DMS79 treated with DMSO at 0.1 percent for 48 hours (cell line): ENCODE data around the gene OR10H4.
"Not testable (repeated sequence)": the region's sequence is repeated elsewhere in the genome, so short reads cannot be mapped to it uniquely, and the experiment has no call there.

Experiments
- DNase-seq: peaks from one replicate; lab custom pipeline; 2025; lab: John Stamatoyannopoulos, UW

OR10H4 gene

DNA sequence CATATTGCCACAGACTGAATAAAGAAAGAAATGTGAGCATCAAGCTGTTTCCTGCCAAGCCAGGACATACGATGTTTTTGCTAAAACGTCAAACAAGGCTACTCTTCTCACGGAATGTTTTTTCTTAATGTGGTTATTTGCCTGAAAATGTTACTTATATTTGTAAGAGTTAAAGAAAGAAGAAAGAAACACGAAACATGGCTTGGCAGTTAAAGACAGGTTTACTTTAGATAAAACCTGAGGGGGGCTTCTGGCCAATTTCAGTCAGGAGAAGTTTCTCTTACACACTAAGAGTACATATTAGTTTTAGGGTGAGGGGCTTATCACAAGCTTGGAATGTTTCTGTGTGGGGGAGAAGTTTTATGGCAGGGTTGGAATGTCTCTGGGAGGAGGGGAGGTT, 4.4 kb upstream of the OR10H4 start:
- DNase-seq, result no peak

DNA sequence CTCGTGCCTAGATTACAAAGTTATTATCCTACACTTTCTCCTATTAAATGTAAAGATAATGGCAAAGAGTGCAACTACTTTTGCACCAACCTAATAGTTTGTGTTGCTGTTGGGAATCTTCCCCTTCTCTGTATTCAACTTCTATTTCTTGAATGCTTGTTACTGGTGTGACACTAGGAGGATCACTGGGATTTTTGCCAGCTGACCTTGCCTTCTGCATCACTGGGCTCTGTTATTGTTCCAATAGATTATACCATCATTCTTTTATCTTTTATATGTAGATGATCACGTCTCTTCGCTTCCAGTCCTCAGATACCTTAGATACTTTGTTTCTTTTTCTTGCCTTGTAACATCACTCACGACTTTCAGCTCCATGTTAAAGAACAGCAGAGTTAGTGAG, 3.5 kb upstream of the OR10H4 start:
- no peak for DNase-seq

DNA sequence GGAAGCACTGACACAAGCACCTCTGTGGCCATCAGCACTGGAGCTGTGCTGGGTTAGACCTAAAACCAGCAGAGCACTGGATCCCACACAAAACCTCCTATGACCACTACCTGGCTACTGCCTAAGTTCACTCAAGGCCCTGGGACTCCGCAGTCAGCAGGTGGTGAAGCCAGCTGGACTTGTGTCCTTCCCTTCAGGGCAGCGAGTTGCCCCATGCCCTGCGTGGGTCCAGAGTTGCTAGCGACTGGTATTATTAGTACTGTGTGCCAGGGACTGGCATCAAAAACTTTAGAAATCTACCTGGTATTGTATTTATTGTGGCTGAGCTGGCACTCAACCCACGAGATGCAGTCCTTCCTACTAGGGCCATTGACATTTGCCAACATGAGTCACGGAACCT, 6.0 kb downstream of the OR10H4 start:
- DNase-seq, result no peak

DNA sequence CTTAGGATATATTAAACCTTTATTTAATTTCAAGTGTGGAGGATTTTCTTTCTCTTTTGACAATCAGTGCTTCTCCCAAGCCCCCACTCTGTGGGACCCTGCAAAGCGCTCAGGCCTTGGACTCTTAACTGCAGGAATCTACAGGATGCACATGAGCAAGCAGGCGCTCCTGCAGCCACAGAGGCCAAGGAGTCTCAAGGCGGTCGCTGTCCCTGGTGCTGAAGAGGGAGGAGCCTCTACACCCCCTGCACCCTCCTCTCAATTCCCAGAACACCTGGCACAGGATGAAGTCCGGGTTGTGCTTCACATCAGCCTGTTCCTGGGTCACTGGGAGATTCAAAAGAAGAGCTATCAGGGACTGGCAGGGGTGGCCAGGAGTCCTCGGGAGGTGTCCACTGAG, 13.5 kb downstream of the OR10H4 start:
- DNase-seq, result no peak

DNA sequence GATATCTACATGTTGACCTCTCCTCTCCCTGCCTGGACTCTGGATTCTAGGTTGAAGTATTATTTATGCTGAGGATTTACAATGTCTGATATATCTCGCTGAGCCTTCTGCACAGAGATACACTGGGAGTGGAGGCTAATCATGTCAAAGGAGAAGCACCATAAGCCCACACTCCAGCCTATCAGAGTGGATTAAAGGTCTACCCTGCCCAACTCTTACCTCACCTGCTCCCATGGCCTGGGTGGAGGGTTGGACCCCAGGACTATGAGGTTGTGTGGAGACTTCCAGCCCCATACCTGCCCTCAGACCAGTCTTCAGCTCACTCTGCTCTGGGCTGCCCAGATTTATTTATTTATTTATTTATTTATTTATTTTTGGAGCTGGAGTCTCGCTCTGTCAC, 15.4 kb downstream of the OR10H4 start:
- DNase-seq, result no peak

DNA sequence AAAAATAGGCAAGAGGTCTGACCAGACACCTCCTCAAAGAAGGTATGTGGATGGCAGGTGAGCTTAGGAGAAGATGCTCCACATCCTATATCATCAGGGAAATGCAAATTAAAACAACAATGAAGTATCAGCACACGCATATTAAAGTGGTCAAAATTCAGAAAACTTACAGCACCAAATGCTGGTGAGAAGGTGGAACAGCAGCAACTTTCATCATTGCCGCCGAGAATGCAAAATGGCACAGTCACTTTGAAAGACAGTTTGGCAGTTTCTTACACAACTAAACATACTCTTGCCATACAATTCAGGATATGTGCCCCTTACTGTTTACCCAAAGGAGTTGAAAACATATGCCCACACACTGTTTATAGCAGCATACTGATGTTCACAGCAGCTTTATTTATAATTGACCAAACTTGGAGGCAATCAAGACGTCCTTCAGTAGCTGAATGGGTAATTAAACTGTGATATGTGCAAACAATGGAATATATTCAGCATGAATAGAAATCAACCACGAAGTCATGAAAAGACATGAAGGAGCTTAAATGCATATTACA, 22.5 kb downstream of the OR10H4 start:
- no peak for DNase-seq

DNA sequence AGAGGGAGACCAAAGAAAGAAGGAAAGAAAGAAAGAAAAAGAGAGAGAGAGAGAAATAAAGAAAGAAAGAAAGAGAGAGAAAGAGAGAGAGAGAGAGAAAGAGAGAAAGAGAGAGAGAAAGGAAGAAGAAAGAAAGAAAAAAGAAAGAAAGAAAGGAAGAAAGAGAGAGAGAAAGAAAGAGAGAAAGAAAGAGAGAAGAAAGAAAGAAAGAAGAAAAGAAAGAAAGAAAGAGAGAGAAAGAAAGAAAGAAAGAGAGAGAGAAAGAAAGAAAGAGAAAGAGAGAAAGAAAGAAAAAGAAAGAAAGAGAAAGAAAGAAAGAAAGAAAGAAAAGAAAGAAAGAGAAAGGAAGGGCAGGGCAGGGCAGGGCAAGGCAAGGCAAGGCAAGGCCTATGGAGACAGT, 23.2 kb downstream of the OR10H4 start:
- not testable (repeated sequence) for DNase-seq

DNA sequence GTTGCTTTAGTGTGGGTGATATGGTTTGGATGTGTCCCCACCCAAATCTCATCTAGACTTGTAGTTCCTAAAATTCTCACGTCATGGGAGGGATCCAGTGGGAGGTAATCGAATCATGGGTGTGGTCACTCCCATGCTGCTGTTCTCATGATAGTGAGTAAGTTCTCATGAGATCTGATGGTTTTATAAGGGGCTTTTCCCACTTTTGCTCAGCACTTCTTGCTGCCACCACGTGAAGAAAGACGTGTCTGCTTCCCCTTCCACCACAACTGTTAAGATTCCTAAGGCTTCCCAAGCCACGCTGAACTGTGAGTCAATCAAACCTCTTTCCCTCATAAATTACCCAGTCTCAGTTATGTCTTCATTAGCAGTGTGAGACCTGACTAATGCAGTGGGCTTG, 26.0 kb downstream of the OR10H4 start:
- DNase-seq, result no peak

DNA sequence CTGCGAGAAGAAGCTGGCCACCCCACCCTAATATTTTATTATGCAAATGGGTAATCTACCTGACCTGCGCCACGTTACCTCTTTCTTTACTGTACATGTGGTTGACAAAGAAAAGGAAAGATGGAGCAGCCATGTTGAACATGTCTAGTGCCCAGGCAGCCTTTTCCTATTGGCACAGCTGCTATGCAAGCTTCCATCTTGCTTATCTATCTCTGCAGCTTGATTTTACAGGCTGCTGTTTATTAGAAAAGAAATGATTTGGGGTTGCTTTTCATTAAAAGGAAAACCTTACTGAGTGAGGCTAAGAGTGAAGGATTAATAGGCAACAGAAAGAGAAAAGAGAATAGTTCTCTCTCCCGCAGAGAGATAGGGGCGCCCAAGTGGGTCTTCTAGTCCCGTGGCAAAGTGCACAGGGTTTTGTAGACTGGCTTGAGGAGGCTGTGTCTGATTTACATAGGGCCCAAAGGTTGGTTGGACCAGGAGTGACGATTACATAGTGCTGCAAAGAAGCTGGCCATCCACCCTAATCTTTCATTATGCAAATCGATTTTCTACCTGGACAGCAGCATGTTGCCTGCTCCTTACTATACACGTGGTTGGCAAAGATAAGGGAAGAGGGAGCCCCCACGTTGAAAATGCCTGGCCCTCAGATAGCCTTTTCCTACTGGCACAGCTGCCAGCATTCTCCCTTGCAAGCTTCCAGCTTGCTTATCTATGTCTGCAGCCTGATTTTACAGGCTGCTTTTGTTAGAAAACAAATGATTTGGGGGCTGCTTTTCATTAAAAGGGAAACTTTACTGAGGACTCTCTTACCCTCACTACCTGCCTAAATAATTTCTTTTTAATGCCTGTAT, 28.3 kb downstream of the OR10H4 start:
- no peak for DNase-seq

DNA sequence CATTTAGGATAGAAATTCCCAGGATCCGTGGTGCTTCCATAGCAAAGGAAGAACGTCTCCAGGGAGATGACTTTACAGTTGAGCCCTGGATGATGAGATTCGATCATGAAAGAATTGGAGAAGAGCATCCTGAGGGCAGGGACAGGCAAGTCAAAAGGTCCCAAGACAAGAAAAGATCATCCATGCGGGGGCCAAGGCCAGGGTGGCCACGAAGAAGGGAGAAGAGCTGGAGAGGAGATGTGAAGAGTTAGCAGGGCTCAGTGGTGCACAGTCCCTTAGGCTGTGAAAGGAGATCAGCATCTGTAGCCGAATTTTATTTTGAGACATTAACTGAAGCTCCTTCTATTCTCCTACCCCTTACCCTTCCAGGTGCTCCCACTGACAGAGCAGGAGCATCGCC, 28.9 kb downstream of the OR10H4 start:
- DNase-seq, result no peak

DNA sequence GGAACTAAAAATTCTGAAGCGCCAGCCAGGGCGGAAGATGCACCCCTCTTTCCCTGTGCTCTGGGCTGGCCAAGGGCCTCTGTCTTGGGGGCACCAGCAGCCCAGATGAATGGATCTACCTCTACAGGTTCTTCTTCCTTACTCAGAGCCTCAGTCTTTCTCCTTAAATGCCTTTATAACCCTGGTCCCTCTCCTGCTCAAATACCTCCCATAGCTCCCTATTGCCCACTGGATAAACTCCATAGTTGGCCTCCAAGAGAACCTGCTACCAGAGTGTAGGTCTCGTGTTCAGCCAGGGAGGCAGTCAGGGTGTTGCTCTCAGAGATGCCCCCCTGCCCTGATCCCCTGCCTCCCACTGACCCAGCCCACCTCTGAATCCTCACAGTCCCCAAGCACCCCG, 30.5 kb downstream of the OR10H4 start:
- no peak for DNase-seq

DNA sequence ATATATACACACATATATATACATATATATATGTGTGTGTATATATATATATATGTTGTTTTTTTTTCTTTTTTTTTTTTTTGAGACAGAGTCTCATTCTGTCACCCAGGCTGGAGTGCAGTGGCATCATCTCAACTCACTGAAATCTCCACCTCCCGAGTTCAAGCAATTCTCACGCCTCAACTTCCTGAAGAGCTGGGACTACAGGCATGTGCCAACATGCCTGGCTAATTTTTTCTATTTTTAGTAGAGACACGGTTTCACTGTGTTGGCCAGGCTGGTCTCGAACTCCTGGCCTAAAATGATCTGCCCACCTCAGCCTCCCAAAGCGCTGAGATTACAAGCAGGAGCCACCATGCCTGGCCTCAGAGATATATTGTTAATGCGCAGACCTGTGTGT, 37.0 kb downstream of the OR10H4 start:
- not testable (repeated sequence) for DNase-seq

DNA sequence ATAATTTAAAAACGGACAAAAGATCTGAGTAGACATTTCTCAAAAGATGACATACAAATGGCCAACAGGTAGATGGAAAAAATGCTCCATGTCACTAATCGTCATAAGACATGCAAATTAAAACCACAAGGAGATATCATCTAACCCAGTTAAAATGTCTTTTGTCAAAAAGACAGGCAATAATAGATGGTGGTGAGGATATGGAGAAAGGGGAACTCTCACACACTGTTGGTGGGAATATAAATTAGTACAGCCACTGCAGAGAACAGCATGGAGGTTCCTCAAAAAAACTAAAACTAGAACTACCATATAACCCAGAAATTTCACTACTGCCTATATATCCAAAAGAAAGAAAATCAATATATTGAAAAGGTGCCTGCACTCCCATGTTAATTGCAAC, 37.9 kb downstream of the OR10H4 start:
- no peak for DNase-seq

DNA sequence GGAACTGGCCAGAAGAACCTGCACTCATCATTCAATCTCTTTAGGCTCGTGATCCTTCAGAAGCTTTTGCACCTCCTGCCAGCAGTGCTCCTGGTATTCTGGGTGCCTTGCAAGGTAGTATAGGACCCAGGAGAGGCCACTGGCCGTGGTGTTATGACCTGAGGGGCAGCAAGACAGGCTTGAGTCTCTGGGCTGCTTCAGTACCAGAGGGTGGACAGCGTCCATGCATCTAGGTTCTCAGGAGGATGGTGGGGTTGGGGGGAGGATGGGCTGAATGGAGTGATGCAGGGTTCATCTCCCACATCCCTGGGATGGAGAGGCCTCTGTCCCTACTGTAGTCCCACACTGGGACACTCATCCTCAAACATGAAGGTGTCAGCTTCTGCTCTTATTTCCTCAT, 41.1 kb downstream of the OR10H4 start:
- DNase-seq, result no peak

DNA sequence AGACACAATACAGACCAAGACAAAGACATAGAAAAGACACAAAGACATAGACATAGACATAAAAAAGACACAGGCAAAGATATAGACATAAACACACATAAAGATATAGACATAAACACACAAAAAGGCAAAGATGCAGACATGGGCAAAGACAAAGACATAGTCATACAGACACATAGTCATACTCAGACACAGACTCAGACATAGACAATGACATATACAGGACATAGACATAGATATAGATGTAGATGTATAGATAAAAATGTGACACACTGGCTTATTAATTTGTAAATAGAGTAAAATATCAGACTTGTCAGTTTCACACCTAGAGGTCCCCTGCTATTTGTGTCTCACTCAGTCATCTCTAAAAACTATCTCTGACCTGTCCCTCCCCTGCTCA, 42.8 kb downstream of the OR10H4 start:
- no peak for DNase-seq

DNA sequence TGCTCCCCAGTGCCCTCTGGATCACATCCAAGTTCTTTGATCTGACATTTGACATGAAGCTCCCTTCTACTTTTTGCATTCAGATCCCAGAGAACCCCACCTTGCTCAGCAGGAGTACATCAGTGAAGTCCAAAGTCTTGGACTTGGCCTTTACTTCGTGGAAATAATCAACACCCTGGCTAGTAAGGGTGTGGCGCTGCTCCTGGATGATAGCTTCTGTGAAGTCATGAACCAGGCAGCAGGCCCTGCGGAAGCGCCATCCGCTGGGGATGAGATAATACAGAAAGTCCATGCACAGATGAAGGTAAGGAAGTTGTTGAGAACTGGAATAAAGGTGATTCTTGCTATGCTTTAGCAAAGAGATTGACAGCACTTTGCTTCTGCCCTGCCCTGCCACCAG, 43.2 kb downstream of the OR10H4 start:
- no peak for DNase-seq

DNA sequence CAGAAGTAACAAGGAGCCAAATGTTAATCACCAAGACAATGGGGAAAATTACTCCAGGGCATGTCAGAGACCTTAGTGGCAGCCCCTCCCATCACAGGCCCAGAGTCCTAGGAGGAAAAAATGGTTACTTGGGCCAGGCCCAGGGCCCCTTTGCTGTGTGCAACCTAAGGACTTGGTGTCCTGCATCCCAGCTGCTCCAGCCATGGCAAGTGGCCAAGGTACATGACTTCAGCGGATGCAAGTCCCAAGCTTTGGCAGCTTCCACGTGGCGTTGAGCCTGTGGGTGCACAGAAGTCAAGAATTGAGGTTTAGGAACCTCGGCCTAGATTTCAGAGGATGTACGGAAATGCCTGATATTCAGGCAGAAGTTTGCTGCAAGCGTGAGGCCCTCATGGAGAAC, 46.7 kb downstream of the OR10H4 start:
- DNase-seq, result no peak

DNA sequence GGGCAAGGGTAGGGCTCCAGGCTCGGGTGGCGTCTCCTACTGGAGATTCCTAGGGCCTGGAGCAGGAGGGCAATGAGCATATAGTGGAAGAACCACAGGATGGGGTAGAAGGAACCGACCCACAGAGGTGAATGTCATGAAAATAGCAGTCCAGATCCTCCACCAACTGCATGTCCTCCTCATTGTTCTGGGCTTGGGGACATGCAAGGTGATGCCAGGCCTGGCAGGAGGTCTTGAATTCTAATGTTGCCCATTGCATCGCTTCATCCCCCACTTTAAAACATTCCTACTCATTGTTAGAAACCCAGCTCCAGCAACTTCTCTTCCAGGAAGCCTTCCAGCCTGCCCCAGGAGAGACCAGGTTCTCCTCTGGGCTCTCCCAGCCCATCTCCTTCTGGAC, 49.4 kb downstream of the OR10H4 start:
- no peak for DNase-seq
